GM04504 (cell line): ENCODE measurements around the gene FOXK1.

Source experiments
- DNase-seq: peaks from one replicate; pipeline ENCODE4 v3.0.0-alpha.2; 2012; ENCODE audit warnings: low read depth

The FOXK1 gene

GRCh38 chr7:4819560-4820404, 137.7 kb downstream of the FOXK1 start:
- no peak for DNase-seq

DNA sequence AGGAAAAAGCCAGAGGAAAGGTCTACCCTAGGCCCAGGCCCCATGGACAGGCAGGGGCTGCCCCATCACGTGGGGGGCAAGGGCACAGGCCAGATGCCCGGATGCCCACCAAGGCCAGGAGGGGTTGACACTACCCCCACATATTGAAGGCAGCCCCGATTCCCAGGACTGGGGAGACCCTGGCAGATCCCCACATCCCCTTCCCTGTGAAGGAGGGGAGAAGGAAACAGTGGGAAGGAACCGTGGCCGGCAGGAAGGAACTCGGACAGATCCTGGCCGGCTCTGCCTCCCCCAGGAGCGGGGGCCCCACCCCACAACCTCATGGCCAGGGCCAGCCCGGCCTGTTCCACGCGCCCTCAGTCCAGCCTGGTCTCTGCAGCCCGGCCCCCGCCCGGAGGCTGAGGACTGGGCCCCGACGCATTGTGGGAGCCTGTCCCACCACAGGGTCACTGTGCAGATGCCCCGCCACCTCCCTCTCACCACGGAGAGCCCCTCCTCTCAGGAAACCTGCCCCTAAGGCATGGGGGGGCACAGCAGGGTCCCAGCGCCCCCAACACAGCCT, 138.4 kb downstream of the FOXK1 start:
- no peak for DNase-seq
